Colonic mucosa (tissue), 4 donors: ENCODE data around the gene PCNX2. TPM values are rescaled to one million over a fixed set of nuclear protein-coding genes. Genes with fewer than 3 reads are reported as not detected.

Experiments
- DNase-seq: peaks from one replicate; pipeline ENCODE4 v3.0.0-alpha.2; 2020
- H3K27ac ChIP-seq: fragments of 200-600 bp; one replicate; pipeline ENCODE4 v1.8.0; 2021
- H3K27me3 ChIP-seq: fragments of 200-600 bp; one replicate; pipeline ENCODE4 v1.8.0; 2021
- H3K36me3 ChIP-seq: fragments of 200-600 bp; one replicate; pipeline ENCODE4 v1.8.0; 2021
- H3K4me1 ChIP-seq: fragments of 200-600 bp; one replicate; pipeline ENCODE4 v1.8.0; 2021; ENCODE audit warnings: mild to moderate bottlenecking
- H3K4me3 ChIP-seq: fragments of 200-600 bp; one replicate; pipeline ENCODE4 v1.8.0; 2021
- H3K9ac ChIP-seq, 2 donors: one replicate each; pipeline ENCODE4 v1.7.0; 2013; ENCODE audit warnings: control low read depth in 2 of 2, low read depth in 2 of 2, low read length in 2 of 2
- H3K9me3 ChIP-seq: fragments of 200-600 bp; one replicate; pipeline ENCODE4 v1.8.0; 2021
- intact Hi-C: fragments of 100-400 bp; cut with DNase I; formaldehyde crosslinking; loops from one replicate; pipeline ENCODE4 v1.14.1; 2022
- total RNA-seq, 2 donors: library from RNA; stranded (reverse); fragmentation: NEBNext Ultra II Directional in 1 of 2; extraction: Animal tissue kit (Norgen Biotek cat#: 25700) in 1 of 2; gene quantifications; one replicate each; pipeline ENCODE4 v1.2.1, GENCODE V29; 2021
- TF ChIP-seq, protein P1 (sequence below): fragments of 200-600 bp; IDR thresholded peaks from one replicate; pipeline ENCODE4 v1.8.0; 2022; ENCODE audit warnings: antibody characterized with exemption, mild to moderate bottlenecking
- donor health status: healthy.
- donor health status: DM: no; HTN: no; CAD: no.
- donor health status: DM: no; HTN: no; CAD: no.

Gene PCNX2
- total RNA-seq, 2 donors from 2014 or later = 5.4 to 6.7 TPM

DNA sequence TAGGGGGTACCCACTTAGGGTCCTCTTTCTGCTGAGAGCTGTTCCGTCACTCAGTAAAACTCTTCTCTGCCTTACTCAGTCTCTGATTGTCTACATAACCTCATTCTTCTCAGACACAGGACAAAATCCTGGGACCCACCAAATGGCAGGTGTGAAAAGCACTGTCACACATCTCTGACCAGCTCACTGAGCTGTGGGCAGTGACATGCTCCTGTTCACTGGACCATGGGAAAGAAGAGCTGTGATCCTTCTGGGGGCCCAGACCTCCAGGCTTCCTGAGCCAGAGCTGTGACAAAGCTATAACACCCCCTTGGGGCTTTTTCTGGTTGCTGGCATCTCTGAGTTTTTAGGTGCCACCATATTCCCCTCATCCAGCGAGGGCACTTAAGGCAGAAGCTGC lies 229.4 kb downstream of the PCNX2 start:
- Histone ChIP-seq H3K27me3 (no peaks in the 10 kb centered on the region), H3K4me1 (no peaks in the 10 kb centered on the region), H3K9me3 (no peaks in the 10 kb centered on the region), H3K27ac (no peak overlapping the region), H3K36me3 (no peaks in the 10 kb centered on the region), H3K4me3 (no peak overlapping the region), H3K9ac (no peak overlapping the region)
- intact Hi-C loops = no loop called here
- no peak for DNase-seq
- TF ChIP-seq, protein P1, sequence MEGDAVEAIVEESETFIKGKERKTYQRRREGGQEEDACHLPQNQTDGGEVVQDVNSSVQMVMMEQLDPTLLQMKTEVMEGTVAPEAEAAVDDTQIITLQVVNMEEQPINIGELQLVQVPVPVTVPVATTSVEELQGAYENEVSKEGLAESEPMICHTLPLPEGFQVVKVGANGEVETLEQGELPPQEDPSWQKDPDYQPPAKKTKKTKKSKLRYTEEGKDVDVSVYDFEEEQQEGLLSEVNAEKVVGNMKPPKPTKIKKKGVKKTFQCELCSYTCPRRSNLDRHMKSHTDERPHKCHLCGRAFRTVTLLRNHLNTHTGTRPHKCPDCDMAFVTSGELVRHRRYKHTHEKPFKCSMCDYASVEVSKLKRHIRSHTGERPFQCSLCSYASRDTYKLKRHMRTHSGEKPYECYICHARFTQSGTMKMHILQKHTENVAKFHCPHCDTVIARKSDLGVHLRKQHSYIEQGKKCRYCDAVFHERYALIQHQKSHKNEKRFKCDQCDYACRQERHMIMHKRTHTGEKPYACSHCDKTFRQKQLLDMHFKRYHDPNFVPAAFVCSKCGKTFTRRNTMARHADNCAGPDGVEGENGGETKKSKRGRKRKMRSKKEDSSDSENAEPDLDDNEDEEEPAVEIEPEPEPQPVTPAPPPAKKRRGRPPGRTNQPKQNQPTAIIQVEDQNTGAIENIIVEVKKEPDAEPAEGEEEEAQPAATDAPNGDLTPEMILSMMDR = no peak

DNA sequence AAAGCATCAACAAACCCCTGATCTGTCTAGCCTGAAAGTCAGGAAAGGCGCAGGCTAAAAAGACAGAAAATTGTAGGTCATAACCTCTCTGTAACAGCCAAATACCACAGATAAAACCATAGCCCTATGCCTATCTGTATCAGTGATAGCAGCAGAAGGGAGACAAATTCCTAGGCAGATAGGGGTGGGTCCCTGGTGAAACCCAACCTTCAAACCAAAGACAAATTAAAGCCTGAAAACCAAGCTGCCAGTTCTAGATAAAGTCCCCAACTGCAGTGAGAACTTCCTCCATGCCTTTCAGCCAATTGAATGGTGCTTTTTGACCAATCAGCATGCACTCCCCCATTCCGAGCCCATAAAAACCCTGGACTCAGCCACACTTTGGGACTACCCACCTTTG lies 229.8 kb downstream of the PCNX2 start:
- no peak overlapping the region for H3K9ac ChIP-seq
- H3K4me1 ChIP-seq = no peaks in the 10 kb centered on the region
- H3K36me3 ChIP-seq = no peaks in the 10 kb centered on the region
- intact Hi-C loops = no loop called here
- no peaks in the 10 kb centered on the region for H3K27me3 ChIP-seq
- H3K27ac ChIP-seq = no peak overlapping the region
- no peaks in the 10 kb centered on the region for H3K9me3 ChIP-seq
- H3K4me3 ChIP-seq = no peak overlapping the region
- no peak for DNase-seq
- TF ChIP-seq, protein P1 = no peak

DNA sequence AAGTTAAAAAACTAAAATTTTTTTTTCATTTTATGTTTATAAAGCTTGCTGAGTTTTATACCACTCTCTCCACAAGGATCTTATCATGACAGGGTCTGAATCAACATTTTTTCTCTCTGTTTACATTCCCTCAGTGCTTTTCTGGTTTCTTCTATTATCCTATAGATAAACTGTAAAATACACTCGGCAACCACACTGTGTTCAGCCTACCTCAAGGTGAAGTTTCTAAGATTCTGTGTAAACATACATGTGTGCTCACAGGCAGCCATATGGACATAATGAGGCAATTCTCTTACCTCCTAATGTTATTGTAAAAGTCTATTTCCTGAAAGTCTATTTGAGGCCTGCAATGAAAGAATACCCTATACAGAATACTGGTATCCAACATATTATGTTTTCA lies 230.5 kb downstream of the PCNX2 start:
- Histone ChIP-seq H3K9me3 (no peaks in the 10 kb centered on the region), H3K9ac (no peak overlapping the region), H3K27ac (no peak overlapping the region), H3K4me3 (no peak overlapping the region), H3K27me3 (no peaks in the 10 kb centered on the region), H3K4me1 (no peaks in the 10 kb centered on the region), H3K36me3 (no peaks in the 10 kb centered on the region)
- intact Hi-C loops = no loop called here
- TF ChIP-seq, protein P1 = no peak
- DNase-seq = no peak

DNA sequence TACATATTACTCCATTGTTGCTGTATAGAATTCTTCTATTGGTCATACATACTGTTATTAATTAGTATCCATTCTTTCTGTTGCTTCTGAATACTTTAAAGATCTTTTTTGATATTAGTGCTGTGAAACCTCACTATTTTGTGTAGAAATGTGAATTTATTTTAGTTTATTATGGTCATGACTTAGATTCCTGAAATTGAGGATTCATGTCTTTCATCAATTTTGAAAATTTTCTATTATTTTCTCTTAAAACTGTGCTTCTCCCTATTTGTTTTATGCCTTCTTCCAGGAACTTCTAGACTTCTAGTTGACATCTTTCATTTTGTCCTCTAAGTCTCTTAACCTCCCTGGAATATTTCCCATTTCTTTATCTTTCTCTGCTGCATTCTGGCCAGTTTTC lies 232.1 kb downstream of the PCNX2 start:
- TF ChIP-seq, protein P1 = no peak
- no peaks in the 10 kb centered on the region for H3K36me3 ChIP-seq
- H3K4me3 ChIP-seq = no peak overlapping the region
- H3K9me3 ChIP-seq = no peaks in the 10 kb centered on the region
- H3K4me1 ChIP-seq = no peaks in the 10 kb centered on the region
- intact Hi-C loops = no loop called here
- no peak for DNase-seq
- no peaks in the 10 kb centered on the region for H3K27me3 ChIP-seq
- H3K27ac ChIP-seq = no peak overlapping the region
- no peak overlapping the region for H3K9ac ChIP-seq

DNA sequence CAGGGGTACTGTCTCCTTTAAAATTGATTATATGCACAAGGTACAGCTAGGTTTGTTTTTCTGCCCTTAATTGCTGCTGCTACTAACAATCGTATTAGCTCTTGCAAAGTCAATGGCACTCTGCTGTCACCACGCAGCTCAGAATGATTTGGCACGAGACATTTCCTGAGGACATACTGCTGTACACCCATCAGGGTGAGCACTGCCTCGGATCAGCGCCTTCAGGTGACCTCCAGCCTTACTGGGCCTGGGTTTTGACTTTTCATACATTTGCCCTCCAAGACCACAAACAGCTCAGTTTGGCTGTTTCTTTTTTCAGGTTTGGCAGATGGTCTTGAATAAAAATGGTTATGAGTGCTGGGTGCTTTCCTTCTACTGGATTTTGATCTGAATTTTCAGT lies 234.3 kb downstream of the PCNX2 start:
- Histone ChIP-seq H3K4me3 (no peak overlapping the region), H3K9ac (no peak overlapping the region), H3K27ac (no peak overlapping the region), H3K36me3 (no peaks in the 10 kb centered on the region), H3K4me1 (no peaks in the 10 kb centered on the region), H3K27me3 (no peaks in the 10 kb centered on the region), H3K9me3 (no peaks in the 10 kb centered on the region)
- no peak for DNase-seq
- intact Hi-C loops = no loop called here
- TF ChIP-seq, protein P1 = no peak
